HepG2 (cell line): ENCODE results near the gene STARD10. TPM values are rescaled to one million over a fixed set of nuclear protein-coding genes. Genes with fewer than 3 reads are reported as not detected.

Source experiments
- ATF3 ChIP-seq: sonication (generic); formaldehyde crosslinking; IDR thresholded peaks from 2 replicates; pipeline ENCODE4 v1.4.0; 2020; ENCODE audit warnings: missing genetic modification reagents
- BRD4 ChIP-seq: sonication (generic); formaldehyde crosslinking; IDR thresholded peaks from 2 replicates; pipeline ENCODE4 v1.4.0; 2020; ENCODE audit warnings: missing genetic modification reagents
- CEBPB ChIP-seq: IDR thresholded peaks from 2 replicates; pipeline ENCODE4 v1.6.1; 2011; ENCODE audit warnings: low read depth, low read length, improper control_type of control experiment, borderline replicate concordance
- CSRNP1 ChIP-seq: sonication (generic); formaldehyde crosslinking; IDR thresholded peaks from 2 replicates; pipeline ENCODE4 v1.8.1; 2023; ENCODE audit warnings: mild to moderate bottlenecking, missing genetic modification reagents
- HMG20B ChIP-seq: conservative IDR thresholded peaks from 2 replicates; pipeline ENCODE4 v1.6.1; 2016; ENCODE audit warnings: missing genetic modification reagents, missing compliant biosample characterization
- HNRNPH1 ChIP-seq: fragments of 200-400 bp; formaldehyde crosslinking; optimal IDR thresholded peaks from 2 replicates; pipeline ENCODE3; 2017; ENCODE audit warnings: mild to moderate bottlenecking, low read depth, low read length
- IRX3 ChIP-seq: sonication (generic); formaldehyde crosslinking; IDR thresholded peaks from 2 replicates; pipeline ENCODE4 v1.8.1; 2023; ENCODE audit warnings: mild to moderate bottlenecking, low read depth, missing genetic modification reagents, borderline replicate concordance
- MAFF ChIP-seq: IDR thresholded peaks from 2 replicates; pipeline ENCODE4 v1.6.1; 2011; ENCODE audit warnings: low read depth, low read length, improper control_type of control experiment
- RFX5 ChIP-seq: IDR thresholded peaks from 2 replicates; pipeline ENCODE4 v1.6.1; 2011; ENCODE audit warnings: low read depth, low read length, improper control_type of control experiment
- THAP7 ChIP-seq: sonication (generic); formaldehyde crosslinking; IDR thresholded peaks from 2 replicates; pipeline ENCODE4 v1.8.1; 2023; ENCODE audit warnings: mild to moderate bottlenecking, missing genetic modification reagents
- ZNF362 ChIP-seq: sonication (generic); formaldehyde crosslinking; IDR thresholded peaks from 2 replicates; pipeline ENCODE4 v1.4.0; 2020; ENCODE audit warnings: missing genetic modification reagents, mild to moderate bottlenecking, borderline replicate concordance
- ZNF562 ChIP-seq: sonication (generic); formaldehyde crosslinking; IDR thresholded peaks from 2 replicates; pipeline ENCODE4 v1.8.0; 2022; ENCODE audit warnings: missing genetic modification reagents, borderline replicate concordance
- ZXDC ChIP-seq: sonication (generic); formaldehyde crosslinking; IDR thresholded peaks from 2 replicates; pipeline ENCODE4 v1.5.0; 2020; ENCODE audit warnings: mild to moderate bottlenecking, missing genetic modification reagents
- polyA plus RNA-seq, 8 experiments: library from polyadenylated mRNA; depleted of rRNA in 3 of 8; stranded (reverse) in 7 of 8; unstranded in 1 of 8; fragments of >200 nt; fragmentation: Illumina TruSeq in 4 of 8; extraction: Trizol in 4 of 8; gene quantifications; 2 replicates each; pipeline versions ENCODE4 v1.2.1 to v1.2.3, GENCODE V29; 2011 to 2016; ENCODE audit warnings: low read depth in 4 of 8, missing spikeins in 1 of 8, mixed read lengths in 1 of 8; ENCODE audit not compliant: insufficient read depth in 1 of 8
- total RNA-seq, 5 experiments: library from RNA; depleted of rRNA; stranded (reverse); fragments of >200 nt; fragmentation: Illumina TruSeq; extraction: Trizol; gene quantifications; 2 replicates each; pipeline ENCODE4 v1.2.3, GENCODE V29; 2016; ENCODE audit warnings: low read depth in 1 of 5
- TF ChIP-seq, protein P1 (sequence below): sonication (generic); formaldehyde crosslinking; IDR thresholded peaks from 2 replicates; pipeline ENCODE4 v1.4.0; 2020; ENCODE audit warnings: mild to moderate bottlenecking, missing genetic modification reagents
- TF ChIP-seq, protein P2 (sequence below): sonication (generic); formaldehyde crosslinking; IDR thresholded peaks from 2 replicates; pipeline ENCODE4 v1.5.0; 2020; ENCODE audit warnings: missing genetic modification reagents, mild to moderate bottlenecking, borderline replicate concordance

Gene STARD10
- total and polyA plus RNA-seq, 2 of the 13 experiments (the other 11 are each of a cell fraction or from before 2014, with no cell fraction given): 260 to 341 TPM

DNA sequence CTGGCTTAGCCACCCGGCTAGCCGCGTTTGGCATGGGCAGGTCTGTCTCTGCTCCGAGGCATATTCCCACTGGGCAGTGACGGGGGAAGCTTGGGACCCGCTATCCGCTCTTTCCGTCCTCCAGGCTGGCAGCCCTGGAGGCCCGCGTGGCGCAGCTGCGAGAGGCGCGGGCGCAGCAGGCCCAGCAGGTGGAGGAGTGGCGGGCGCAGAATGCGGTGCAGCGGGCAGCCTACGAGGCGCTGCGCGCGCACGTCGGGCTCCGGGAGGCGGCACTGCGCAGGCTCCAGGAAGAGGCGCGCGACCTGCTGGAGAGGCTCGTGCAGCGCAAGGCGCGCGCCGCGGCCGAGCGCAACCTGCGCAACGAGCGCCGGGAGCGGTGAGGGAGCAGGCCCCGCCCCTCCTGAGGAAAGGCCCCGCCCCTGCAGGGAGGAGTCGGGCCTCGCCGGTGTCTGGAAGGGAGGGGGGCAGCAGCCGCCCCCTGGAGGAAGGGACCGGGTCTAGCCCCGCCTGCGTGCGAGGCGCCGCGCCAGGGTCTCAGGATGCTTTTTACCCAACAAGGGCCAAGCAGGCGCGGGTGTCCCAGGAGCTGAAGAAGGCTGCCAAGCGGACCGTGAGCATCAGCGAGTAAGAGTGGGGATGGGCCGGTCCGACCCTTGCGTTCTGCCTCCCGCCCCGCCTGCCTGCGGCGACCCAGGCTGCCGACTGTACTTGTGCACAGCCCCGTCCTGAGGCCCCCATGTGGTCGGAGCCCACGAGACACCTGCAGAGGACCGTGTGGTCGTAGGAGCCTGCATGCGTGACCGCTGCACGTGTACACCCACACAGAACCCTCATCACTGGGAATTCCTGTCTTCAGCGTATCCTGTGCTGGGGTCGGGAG lies 28.3 kb upstream of the STARD10 start (continued):
- TF ChIP-seq, protein P1, sequence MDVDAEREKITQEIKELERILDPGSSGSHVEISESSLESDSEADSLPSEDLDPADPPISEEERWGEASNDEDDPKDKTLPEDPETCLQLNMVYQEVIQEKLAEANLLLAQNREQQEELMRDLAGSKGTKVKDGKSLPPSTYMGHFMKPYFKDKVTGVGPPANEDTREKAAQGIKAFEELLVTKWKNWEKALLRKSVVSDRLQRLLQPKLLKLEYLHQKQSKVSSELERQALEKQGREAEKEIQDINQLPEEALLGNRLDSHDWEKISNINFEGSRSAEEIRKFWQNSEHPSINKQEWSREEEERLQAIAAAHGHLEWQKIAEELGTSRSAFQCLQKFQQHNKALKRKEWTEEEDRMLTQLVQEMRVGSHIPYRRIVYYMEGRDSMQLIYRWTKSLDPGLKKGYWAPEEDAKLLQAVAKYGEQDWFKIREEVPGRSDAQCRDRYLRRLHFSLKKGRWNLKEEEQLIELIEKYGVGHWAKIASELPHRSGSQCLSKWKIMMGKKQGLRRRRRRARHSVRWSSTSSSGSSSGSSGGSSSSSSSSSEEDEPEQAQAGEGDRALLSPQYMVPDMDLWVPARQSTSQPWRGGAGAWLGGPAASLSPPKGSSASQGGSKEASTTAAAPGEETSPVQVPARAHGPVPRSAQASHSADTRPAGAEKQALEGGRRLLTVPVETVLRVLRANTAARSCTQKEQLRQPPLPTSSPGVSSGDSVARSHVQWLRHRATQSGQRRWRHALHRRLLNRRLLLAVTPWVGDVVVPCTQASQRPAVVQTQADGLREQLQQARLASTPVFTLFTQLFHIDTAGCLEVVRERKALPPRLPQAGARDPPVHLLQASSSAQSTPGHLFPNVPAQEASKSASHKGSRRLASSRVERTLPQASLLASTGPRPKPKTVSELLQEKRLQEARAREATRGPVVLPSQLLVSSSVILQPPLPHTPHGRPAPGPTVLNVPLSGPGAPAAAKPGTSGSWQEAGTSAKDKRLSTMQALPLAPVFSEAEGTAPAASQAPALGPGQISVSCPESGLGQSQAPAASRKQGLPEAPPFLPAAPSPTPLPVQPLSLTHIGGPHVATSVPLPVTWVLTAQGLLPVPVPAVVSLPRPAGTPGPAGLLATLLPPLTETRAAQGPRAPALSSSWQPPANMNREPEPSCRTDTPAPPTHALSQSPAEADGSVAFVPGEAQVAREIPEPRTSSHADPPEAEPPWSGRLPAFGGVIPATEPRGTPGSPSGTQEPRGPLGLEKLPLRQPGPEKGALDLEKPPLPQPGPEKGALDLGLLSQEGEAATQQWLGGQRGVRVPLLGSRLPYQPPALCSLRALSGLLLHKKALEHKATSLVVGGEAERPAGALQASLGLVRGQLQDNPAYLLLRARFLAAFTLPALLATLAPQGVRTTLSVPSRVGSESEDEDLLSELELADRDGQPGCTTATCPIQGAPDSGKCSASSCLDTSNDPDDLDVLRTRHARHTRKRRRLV: no peak
- TF ChIP-seq BRD4 (CRISPR knock-in tag): no peak
- 0 out of 2 replicates have a peak, but pooled peaks have one; percentile 10 for TF ChIP-seq ATF3 (CRISPR knock-in tag)
- no peak for TF ChIP-seq HMG20B
- no peak for TF ChIP-seq RFX5
- TF ChIP-seq IRX3 (CRISPR knock-in tag): 0 out of 2 replicates have a peak, but pooled peaks have one; percentile 62
- TF ChIP-seq THAP7: no peak
- no peak for TF ChIP-seq CEBPB
- peak; percentile 67 for TF ChIP-seq HNRNPH1
- TF ChIP-seq ZNF362 (CRISPR knock-in tag): no peak
- TF ChIP-seq MAFF: no peak
- TF ChIP-seq, protein P2, sequence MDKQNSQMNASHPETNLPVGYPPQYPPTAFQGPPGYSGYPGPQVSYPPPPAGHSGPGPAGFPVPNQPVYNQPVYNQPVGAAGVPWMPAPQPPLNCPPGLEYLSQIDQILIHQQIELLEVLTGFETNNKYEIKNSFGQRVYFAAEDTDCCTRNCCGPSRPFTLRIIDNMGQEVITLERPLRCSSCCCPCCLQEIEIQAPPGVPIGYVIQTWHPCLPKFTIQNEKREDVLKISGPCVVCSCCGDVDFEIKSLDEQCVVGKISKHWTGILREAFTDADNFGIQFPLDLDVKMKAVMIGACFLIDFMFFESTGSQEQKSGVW (CRISPR knock-in tag): no peak
- no peak for TF ChIP-seq ZNF562 (CRISPR knock-in tag)
- TF ChIP-seq ZXDC (CRISPR knock-in tag): no peak
- no peak for TF ChIP-seq CSRNP1 (CRISPR knock-in tag)
